HCT116 (cell line): ENCODE results near the gene TMPRSS13.

Source experiments
- CEBPB ChIP-seq: IDR thresholded peaks from 2 replicates; pipeline ENCODE4 v1.6.1; 2012; ENCODE audit warnings: low read depth
- CTCF ChIP-seq, 3 experiments: fragments of 200-600 bp in 1 of 3; sonication (generic) in 1 of 3; IDR thresholded peaks in 2 of 3; conservative IDR thresholded peaks in 1 of 3; 2 replicates each; pipeline ENCODE4 v1.5.1; 2012 to 2017; ENCODE audit warnings: low read depth in 2 of 3, low read length in 2 of 3, antibody characterized with exemption in 1 of 3, borderline replicate concordance in 1 of 3, control low read depth in 1 of 3, mild to moderate bottlenecking in 1 of 3, mixed read lengths in 1 of 3, mixed run types in 1 of 3, moderate library complexity in 1 of 3; ENCODE audit not compliant: insufficient read depth in 1 of 3
- EZH2 ChIP-seq: fragments of 200-600 bp; sonication (generic); IDR thresholded peaks from 2 replicates; pipeline ENCODE4 v1.6.1; 2017; ENCODE audit warnings: antibody characterized with exemption, mixed run types
- EZH2phosphoT487 ChIP-seq: fragments of 200-600 bp; IDR thresholded peaks from 2 replicates; pipeline ENCODE4 v1.6.1; 2018; ENCODE audit warnings: antibody characterized with exemption, borderline replicate concordance
- MAX ChIP-seq: IDR thresholded peaks from 2 replicates; pipeline ENCODE4 v1.6.1; 2012
- POLR2A ChIP-seq: IDR thresholded peaks from 2 replicates; pipeline ENCODE4 v1.7.0; 2011; ENCODE audit warnings: borderline replicate concordance; ENCODE audit not compliant: insufficient read depth, insufficient read length; ENCODE audit errors: extremely low read depth
- POLR2AphosphoS5 ChIP-seq: IDR thresholded peaks from 2 replicates; pipeline ENCODE4 v1.6.1; 2011; ENCODE audit warnings: mild to moderate bottlenecking, low read depth, low read length, moderate library complexity
- SP1 ChIP-seq: IDR thresholded peaks from 2 replicates; pipeline ENCODE4 v1.6.1; 2012; ENCODE audit warnings: low read depth
- SRF ChIP-seq: IDR thresholded peaks from 2 replicates; pipeline ENCODE4 v1.6.1; 2012; ENCODE audit warnings: low read depth
- YY1 ChIP-seq: IDR thresholded peaks from 2 replicates; pipeline ENCODE4 v1.6.1; 2011; ENCODE audit warnings: low read length, low read depth, moderate library complexity, mild to moderate bottlenecking; ENCODE audit not compliant: insufficient replicate concordance; ENCODE audit errors: extremely low read depth
- ZBTB33 ChIP-seq: IDR thresholded peaks from 2 replicates; pipeline ENCODE4 v1.6.1; 2011; ENCODE audit warnings: mild to moderate bottlenecking, low read length, moderate library complexity; ENCODE audit not compliant: insufficient replicate concordance; ENCODE audit errors: extremely low read depth
- ZNF274 ChIP-seq: fragments of 200-500 bp; sonication (Bioruptor generic); IDR thresholded peaks from 2 replicates; pipeline ENCODE4 v1.6.1; 2014; ENCODE audit warnings: mild to moderate bottlenecking, low read depth, low read length, inconsistent platforms

GRCh38 chr11:117877120-117877784 lies 52.0 kb downstream of the TMPRSS13 start:
- TF ChIP-seq CTCF (IDR thresholded peaks at IDR 0.05 in 2 of 3, conservative IDR thresholded peaks at IDR 0.05 in 1 of 3; ENCODE audit: borderline replicate concordance in 1 of 3, insufficient read depth in 1 of 3, low read depth in 2 of 3, low read length in 2 of 3) (no peak), CEBPB (no peak), POLR2AphosphoS5 (no peak), EZH2phosphoT487 (no peak), EZH2 (no peak), YY1 (no peak), SRF (no peak), SP1 (no peak), POLR2A (no peak), ZNF274 (no peak), MAX (no peak), ZBTB33 (no peak)
